GM23338 (cell line): ENCODE measurements around the gene AMBRA1. TPM values are rescaled to one million over a fixed set of nuclear protein-coding genes. Genes with fewer than 3 reads are reported as not detected.

ENCODE experiments used
- ATAC-seq: fragments of 200-7000 bp; cut with Tn5 transposase; 3 replicates; pipeline ENCODE4 v1.9.1; 2020
- DNase-seq: peaks from one replicate; pipeline ENCODE4 v3.0.0-alpha.2; 2015; ENCODE audit warnings: low spot score
- H2AFZ ChIP-seq: fragments of 200-600 bp; sonication (generic); 2 replicates; pipeline ENCODE4 v1.8.0; 2016; ENCODE audit warnings: antibody characterized with exemption, mild to moderate bottlenecking, moderate library complexity
- H3F3A ChIP-seq: fragments of 200-600 bp; sonication (generic); replicated peaks from 2 replicates; pipeline ENCODE4 v1.8.0; 2017; ENCODE audit warnings: antibody characterized with exemption, mixed run types, low read depth
- H3K27ac ChIP-seq: fragments of 200-600 bp; sonication (generic); 2 replicates; pipeline ENCODE4 v1.6.1; 2016; ENCODE audit warnings: low read depth
- H3K27me3 ChIP-seq: fragments of 200-600 bp; sonication (generic); 2 replicates; pipeline ENCODE4 v1.8.0; 2016; ENCODE audit warnings: mild to moderate bottlenecking, mixed run types, moderate library complexity; ENCODE audit not compliant: insufficient read depth
- H3K36me3 ChIP-seq: fragments of 200-600 bp; sonication (generic); 2 replicates; pipeline ENCODE4 v1.8.0; 2016; ENCODE audit warnings: mild to moderate bottlenecking; ENCODE audit not compliant: insufficient read depth
- H3K4me1 ChIP-seq: fragments of 200-600 bp; sonication (generic); 2 replicates; pipeline ENCODE4 v1.8.0; 2016; ENCODE audit warnings: mild to moderate bottlenecking, moderate library complexity; ENCODE audit not compliant: insufficient read depth
- H3K4me2 ChIP-seq: fragments of 200-600 bp; sonication (generic); 2 replicates; pipeline ENCODE4 v1.7.1; 2017; ENCODE audit warnings: mixed run types
- H3K4me3 ChIP-seq: fragments of 200-600 bp; sonication (generic); 2 replicates; pipeline ENCODE4 v1.6.1; 2016; ENCODE audit warnings: mixed run types
- H3K79me2 ChIP-seq: fragments of 200-600 bp; sonication (generic); replicated peaks from 2 replicates; pipeline ENCODE4 v1.8.0; 2017; ENCODE audit warnings: mild to moderate bottlenecking; ENCODE audit not compliant: insufficient read depth
- H3K9me2 ChIP-seq: fragments of 200-600 bp; sonication (generic); 2 replicates; pipeline ENCODE4 v1.8.0; 2017; ENCODE audit not compliant: insufficient read depth
- H4K20me1 ChIP-seq: fragments of 200-600 bp; sonication (generic); replicated peaks from 2 replicates; pipeline ENCODE4 v1.8.0; 2017; ENCODE audit warnings: mild to moderate bottlenecking; ENCODE audit not compliant: insufficient read depth
- H3K27ac Mint-ChIP-seq: 2 replicates; pipeline ENCODE4 v1.8.0; 2020; ENCODE audit warnings: inconsistent platforms, mild to moderate bottlenecking, moderate library complexity, mixed read lengths
- H3K27me3 Mint-ChIP-seq: 3 replicates; pipeline ENCODE4 v1.8.0; 2022; ENCODE audit warnings: low read depth, mild to moderate bottlenecking, moderate library complexity, mixed read lengths, inconsistent platforms; ENCODE audit not compliant: insufficient read depth, poor library complexity
- H3K36me3 Mint-ChIP-seq: 3 replicates; pipeline ENCODE4 v1.8.0; 2021; ENCODE audit warnings: low read depth, mild to moderate bottlenecking, inconsistent platforms, moderate library complexity, mixed read lengths
- H3K4me1 Mint-ChIP-seq: 3 replicates; pipeline ENCODE4 v1.8.0; 2020; ENCODE audit warnings: mild to moderate bottlenecking, inconsistent platforms, mixed read lengths
- H3K4me3 Mint-ChIP-seq: 3 replicates; pipeline ENCODE4 v1.8.0; 2021; ENCODE audit warnings: moderate library complexity, mild to moderate bottlenecking, inconsistent platforms, mixed read lengths
- H3K9me3 Mint-ChIP-seq: 3 replicates; pipeline ENCODE4 v1.8.0; 2020; ENCODE audit warnings: moderate library complexity, mild to moderate bottlenecking, inconsistent platforms, mixed read lengths
- CREB1 ChIP-seq: fragments of 250-450 bp; sonication (Bioruptor Pico); IDR thresholded peaks from 2 replicates; pipeline ENCODE4 v1.5.0; 2020; ENCODE audit warnings: low read depth, mild to moderate bottlenecking, moderate library complexity
- EZH2 ChIP-seq: fragments of 200-600 bp; sonication (generic); IDR thresholded peaks from one replicate; pipeline ENCODE4 v1.8.0; 2017; ENCODE audit warnings: antibody characterized with exemption, mild to moderate bottlenecking, low read depth; ENCODE audit not compliant: unreplicated experiment
- EZH2phosphoT487 ChIP-seq: fragments of 200-600 bp; sonication (generic); IDR thresholded peaks from one replicate; pipeline ENCODE4 v1.8.1; 2018; ENCODE audit warnings: antibody characterized with exemption; ENCODE audit not compliant: unreplicated experiment
- JUNB ChIP-seq: IDR thresholded peaks from one replicate; pipeline ENCODE4 v1.6.1; 2016; ENCODE audit warnings: antibody characterized with exemption; ENCODE audit not compliant: unreplicated experiment
- NANOG ChIP-seq: IDR thresholded peaks from 2 replicates; pipeline ENCODE4 v1.6.1; 2016; ENCODE audit warnings: antibody characterized with exemption, borderline replicate concordance
- POLR2AphosphoS5 ChIP-seq: IDR thresholded peaks from 2 replicates; pipeline ENCODE4 v1.6.1; 2016; ENCODE audit warnings: antibody characterized with exemption, low read depth
- REST ChIP-seq: IDR thresholded peaks from one replicate; pipeline ENCODE4 v1.6.1; 2018; ENCODE audit warnings: antibody characterized with exemption; ENCODE audit not compliant: unreplicated experiment
- STAT1 ChIP-seq: IDR thresholded peaks from one replicate; pipeline ENCODE4 v1.6.1; 2016; ENCODE audit warnings: antibody characterized with exemption; ENCODE audit not compliant: unreplicated experiment
- ZNF114 ChIP-seq: fragments of 250-450 bp; sonication (Bioruptor Pico); IDR thresholded peaks from 2 replicates; pipeline ENCODE4 v1.5.0; 2020; ENCODE audit warnings: mild to moderate bottlenecking, moderate library complexity
- ZNF331 ChIP-seq: fragments of 250-450 bp; sonication (Bioruptor Pico); IDR thresholded peaks from 2 replicates; pipeline ENCODE4 v1.5.0; 2020; ENCODE audit warnings: low read depth, mild to moderate bottlenecking, moderate library complexity
- polyA plus RNA-seq: library from polyadenylated mRNA; unstranded; fragments of >200 nt; fragmentation: Nextera tagmentation; extraction: Ambion mirVana; gene quantifications from 2 replicates; pipeline ENCODE4 v1.2.1, GENCODE V29; 2016
- total RNA-seq: library from RNA; depleted of rRNA; stranded (reverse); fragments of >200 nt; shearing (Covaris generic); gene quantifications from 2 replicates; pipeline ENCODE4 v1.2.3, GENCODE V29; 2014
- TF ChIP-seq, protein P1 (sequence below), 2 experiments: fragments of 200-600 bp in 1 of 2; sonication (generic) in 1 of 2; conservative IDR thresholded peaks; 2 replicates each; pipeline versions ENCODE4 v1.5.1 to v1.6.1; 2016 to 2017; ENCODE audit warnings: antibody characterized with exemption in 2 of 2, low read depth in 2 of 2, mild to moderate bottlenecking in 2 of 2, moderate library complexity in 1 of 2
- TF ChIP-seq, protein P2 (sequence below): IDR thresholded peaks from 2 replicates; pipeline ENCODE4 v1.6.1; 2016; ENCODE audit warnings: antibody characterized with exemption
- TF ChIP-seq, protein P3 (sequence below): fragments of 250-450 bp; sonication (Bioruptor Pico); IDR thresholded peaks from 2 replicates; pipeline ENCODE4 v1.5.0; 2020; ENCODE audit warnings: mild to moderate bottlenecking, moderate library complexity

AMBRA1 gene
- total and polyA plus RNA-seq, 2 experiments from 2014 or later: 8.3 to 34.8 TPM

- Mint-ChIP-seq H3K9me3 (no peaks in the 10 kb centered on the region), H3K4me3 (no peak overlapping the region; the same call in 2 of the 3 replicates), H3K27me3 (peaks cover 10% of the 10 kb centered on the region), H3K36me3 (peaks cover 3% of the 10 kb centered on the region), H3K27ac (peak overlapping the region; percentile 72; the same call in 1 of the 2 replicates), H3K4me1 (peaks cover 54% of the 10 kb centered on the region)
- Histone ChIP-seq H3K27me3 (no peaks in the 10 kb centered on the region), H3K79me2 (peaks cover 67% of the 10 kb centered on the region), H4K20me1 (peaks cover 23% of the 10 kb centered on the region), H2AFZ (no peak overlapping the region), H3K36me3 (no peaks in the 10 kb centered on the region; the same call in 1 of the 2 replicates), H3F3A (0 out of 2 replicates have a peak, but pooled peaks cover 2% of the 10 kb centered on the region), H3K9me2 (no peaks in the 10 kb centered on the region), H3K4me1 (peaks cover 22% of the 10 kb centered on the region), H3K27ac (0 out of 2 replicates have a peak overlapping the region, but pooled peaks have one; percentile 32), H3K4me2 (no peak overlapping the region), H3K4me3 (no peak overlapping the region)
- TF ChIP-seq JUNB (no peak), ZNF114 (CRISPR knock-in tag) (no peak), ZNF331 (CRISPR knock-in tag) (no peak), CREB1 (no peak), EZH2phosphoT487 (no peak), REST (no peak), NANOG (no peak), POLR2AphosphoS5 (no peak), EZH2 (no peak), STAT1 (no peak)
- TF ChIP-seq, protein P1, sequence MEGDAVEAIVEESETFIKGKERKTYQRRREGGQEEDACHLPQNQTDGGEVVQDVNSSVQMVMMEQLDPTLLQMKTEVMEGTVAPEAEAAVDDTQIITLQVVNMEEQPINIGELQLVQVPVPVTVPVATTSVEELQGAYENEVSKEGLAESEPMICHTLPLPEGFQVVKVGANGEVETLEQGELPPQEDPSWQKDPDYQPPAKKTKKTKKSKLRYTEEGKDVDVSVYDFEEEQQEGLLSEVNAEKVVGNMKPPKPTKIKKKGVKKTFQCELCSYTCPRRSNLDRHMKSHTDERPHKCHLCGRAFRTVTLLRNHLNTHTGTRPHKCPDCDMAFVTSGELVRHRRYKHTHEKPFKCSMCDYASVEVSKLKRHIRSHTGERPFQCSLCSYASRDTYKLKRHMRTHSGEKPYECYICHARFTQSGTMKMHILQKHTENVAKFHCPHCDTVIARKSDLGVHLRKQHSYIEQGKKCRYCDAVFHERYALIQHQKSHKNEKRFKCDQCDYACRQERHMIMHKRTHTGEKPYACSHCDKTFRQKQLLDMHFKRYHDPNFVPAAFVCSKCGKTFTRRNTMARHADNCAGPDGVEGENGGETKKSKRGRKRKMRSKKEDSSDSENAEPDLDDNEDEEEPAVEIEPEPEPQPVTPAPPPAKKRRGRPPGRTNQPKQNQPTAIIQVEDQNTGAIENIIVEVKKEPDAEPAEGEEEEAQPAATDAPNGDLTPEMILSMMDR (conservative IDR thresholded peaks at IDR 0.05; ENCODE audit: low read depth in 2 of 2): no peak
- TF ChIP-seq, protein P2, sequence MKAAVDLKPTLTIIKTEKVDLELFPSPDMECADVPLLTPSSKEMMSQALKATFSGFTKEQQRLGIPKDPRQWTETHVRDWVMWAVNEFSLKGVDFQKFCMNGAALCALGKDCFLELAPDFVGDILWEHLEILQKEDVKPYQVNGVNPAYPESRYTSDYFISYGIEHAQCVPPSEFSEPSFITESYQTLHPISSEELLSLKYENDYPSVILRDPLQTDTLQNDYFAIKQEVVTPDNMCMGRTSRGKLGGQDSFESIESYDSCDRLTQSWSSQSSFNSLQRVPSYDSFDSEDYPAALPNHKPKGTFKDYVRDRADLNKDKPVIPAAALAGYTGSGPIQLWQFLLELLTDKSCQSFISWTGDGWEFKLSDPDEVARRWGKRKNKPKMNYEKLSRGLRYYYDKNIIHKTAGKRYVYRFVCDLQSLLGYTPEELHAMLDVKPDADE: no peak
- TF ChIP-seq, protein P3, sequence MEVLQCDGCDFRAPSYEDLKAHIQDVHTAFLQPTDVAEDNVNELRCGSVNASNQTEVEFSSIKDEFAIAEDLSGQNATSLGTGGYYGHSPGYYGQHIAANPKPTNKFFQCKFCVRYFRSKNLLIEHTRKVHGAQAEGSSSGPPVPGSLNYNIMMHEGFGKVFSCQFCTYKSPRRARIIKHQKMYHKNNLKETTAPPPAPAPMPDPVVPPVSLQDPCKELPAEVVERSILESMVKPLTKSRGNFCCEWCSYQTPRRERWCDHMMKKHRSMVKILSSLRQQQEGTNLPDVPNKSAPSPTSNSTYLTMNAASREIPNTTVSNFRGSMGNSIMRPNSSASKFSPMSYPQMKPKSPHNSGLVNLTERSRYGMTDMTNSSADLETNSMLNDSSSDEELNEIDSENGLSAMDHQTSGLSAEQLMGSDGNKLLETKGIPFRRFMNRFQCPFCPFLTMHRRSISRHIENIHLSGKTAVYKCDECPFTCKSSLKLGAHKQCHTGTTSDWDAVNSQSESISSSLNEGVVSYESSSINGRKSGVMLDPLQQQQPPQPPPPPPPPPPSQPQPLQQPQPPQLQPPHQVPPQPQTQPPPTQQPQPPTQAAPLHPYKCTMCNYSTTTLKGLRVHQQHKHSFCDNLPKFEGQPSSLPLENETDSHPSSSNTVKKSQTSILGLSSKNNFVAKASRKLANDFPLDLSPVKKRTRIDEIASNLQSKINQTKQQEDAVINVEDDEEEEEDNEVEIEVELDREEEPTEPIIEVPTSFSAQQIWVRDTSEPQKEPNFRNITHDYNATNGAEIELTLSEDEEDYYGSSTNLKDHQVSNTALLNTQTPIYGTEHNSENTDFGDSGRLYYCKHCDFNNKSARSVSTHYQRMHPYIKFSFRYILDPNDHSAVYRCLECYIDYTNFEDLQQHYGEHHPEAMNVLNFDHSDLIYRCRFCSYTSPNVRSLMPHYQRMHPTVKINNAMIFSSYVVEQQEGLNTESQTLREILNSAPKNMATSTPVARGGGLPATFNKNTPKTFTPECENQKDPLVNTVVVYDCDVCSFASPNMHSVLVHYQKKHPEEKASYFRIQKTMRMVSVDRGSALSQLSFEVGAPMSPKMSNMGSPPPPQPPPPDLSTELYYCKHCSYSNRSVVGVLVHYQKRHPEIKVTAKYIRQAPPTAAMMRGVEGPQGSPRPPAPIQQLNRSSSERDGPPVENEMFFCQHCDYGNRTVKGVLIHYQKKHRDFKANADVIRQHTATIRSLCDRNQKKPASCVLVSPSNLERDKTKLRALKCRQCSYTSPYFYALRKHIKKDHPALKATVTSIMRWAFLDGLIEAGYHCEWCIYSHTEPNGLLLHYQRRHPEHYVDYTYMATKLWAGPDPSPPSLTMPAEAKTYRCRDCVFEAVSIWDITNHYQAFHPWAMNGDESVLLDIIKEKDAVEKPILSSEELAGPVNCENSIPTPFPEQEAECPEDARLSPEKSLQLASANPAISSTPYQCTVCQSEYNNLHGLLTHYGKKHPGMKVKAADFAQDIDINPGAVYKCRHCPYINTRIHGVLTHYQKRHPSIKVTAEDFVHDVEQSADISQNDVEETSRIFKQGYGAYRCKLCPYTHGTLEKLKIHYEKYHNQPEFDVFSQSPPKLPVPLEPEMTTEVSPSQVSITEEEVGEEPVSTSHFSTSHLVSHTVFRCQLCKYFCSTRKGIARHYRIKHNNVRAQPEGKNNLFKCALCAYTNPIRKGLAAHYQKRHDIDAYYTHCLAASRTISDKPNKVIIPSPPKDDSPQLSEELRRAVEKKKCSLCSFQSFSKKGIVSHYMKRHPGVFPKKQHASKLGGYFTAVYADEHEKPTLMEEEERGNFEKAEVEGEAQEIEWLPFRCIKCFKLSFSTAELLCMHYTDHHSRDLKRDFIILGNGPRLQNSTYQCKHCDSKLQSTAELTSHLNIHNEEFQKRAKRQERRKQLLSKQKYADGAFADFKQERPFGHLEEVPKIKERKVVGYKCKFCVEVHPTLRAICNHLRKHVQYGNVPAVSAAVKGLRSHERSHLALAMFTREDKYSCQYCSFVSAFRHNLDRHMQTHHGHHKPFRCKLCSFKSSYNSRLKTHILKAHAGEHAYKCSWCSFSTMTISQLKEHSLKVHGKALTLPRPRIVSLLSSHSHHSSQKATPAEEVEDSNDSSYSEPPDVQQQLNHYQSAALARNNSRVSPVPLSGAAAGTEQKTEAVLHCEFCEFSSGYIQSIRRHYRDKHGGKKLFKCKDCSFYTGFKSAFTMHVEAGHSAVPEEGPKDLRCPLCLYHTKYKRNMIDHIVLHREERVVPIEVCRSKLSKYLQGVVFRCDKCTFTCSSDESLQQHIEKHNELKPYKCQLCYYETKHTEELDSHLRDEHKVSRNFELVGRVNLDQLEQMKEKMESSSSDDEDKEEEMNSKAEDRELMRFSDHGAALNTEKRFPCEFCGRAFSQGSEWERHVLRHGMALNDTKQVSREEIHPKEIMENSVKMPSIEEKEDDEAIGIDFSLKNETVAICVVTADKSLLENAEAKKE: no peak
- DNase-seq (no peak), ATAC-seq (no peak)
Measured at GRCh38 chr11:46360878-46361277, 232.9 kb downstream of the AMBRA1 start.
